Calu3 (cell line): ENCODE results near the gene HDAC4. TPM values are rescaled to one million over a fixed set of nuclear protein-coding genes. Genes with fewer than 3 reads are reported as not detected.

Experiments used
- BruUV-seq: library from RNA; stranded (reverse); fragments of 400-500 nt; replicated peaks from 2 replicates; lab custom pipeline; 2021; lab: Mats Ljungman, UMichigan
- CTCF ChIA-PET: fragments of 300-600 bp; sonication (Branson Sonifier 250); formaldehyde crosslinking; loops from one replicate; lab custom pipeline; 2022; ENCODE audit warnings: antibody characterized with exemption; lab: Charles Lee
- DNase-seq: peaks from one replicate; pipeline ENCODE4 v3.0.0; 2022
- H3K27ac Mint-ChIP-seq: one replicate; pipeline ENCODE4 v1.8.0; 2022; ENCODE audit warnings: mixed read lengths; ENCODE audit not compliant: unreplicated experiment
- H3K27me3 Mint-ChIP-seq: one replicate; pipeline ENCODE4 v1.8.0; 2022; ENCODE audit warnings: mixed read lengths; ENCODE audit not compliant: unreplicated experiment
- H3K36me3 Mint-ChIP-seq: one replicate; pipeline ENCODE4 v1.8.0; 2022; ENCODE audit warnings: mild to moderate bottlenecking, moderate library complexity, mixed read lengths; ENCODE audit not compliant: insufficient read depth, unreplicated experiment
- H3K4me1 Mint-ChIP-seq: one replicate; pipeline ENCODE4 v1.8.0; 2022; ENCODE audit warnings: mild to moderate bottlenecking, low read depth, mixed read lengths; ENCODE audit not compliant: unreplicated experiment
- H3K4me3 Mint-ChIP-seq: one replicate; pipeline ENCODE4 v1.8.0; 2022; ENCODE audit warnings: mild to moderate bottlenecking, low read depth, moderate library complexity, mixed read lengths; ENCODE audit not compliant: unreplicated experiment
- H3K9me3 Mint-ChIP-seq: one replicate; pipeline ENCODE4 v1.8.0; 2022; ENCODE audit warnings: low read depth, mixed read lengths; ENCODE audit not compliant: unreplicated experiment
- CTCF ChIP-seq: fragments of 200-600 bp; IDR thresholded peaks from one replicate; pipeline ENCODE4 v1.8.0; 2022; ENCODE audit warnings: antibody characterized with exemption; ENCODE audit not compliant: unreplicated experiment
- intact Hi-C: fragments of 100-400 bp; cut with micrococcal nuclease; formaldehyde crosslinking; loops from one replicate; pipeline ENCODE4 v1.10.0; 2022; ENCODE audit not compliant: unreplicated experiment
- total RNA-seq: library from RNA; stranded (reverse); gene quantifications from 2 replicates; pipeline ENCODE4 v1.2.3, GENCODE V29; 2022

HDAC4 gene
- total RNA-seq, 1 experiment from 2014 or later = 39.6 TPM

- intact Hi-C loops = no loop called here
- no peaks in the 10 kb centered on the region for H3K4me1 Mint-ChIP-seq
- TF ChIP-seq CTCF = no peak
- CTCF ChIA-PET = no interaction called here
- H3K27me3 Mint-ChIP-seq = no peaks in the 10 kb centered on the region
- H3K9me3 Mint-ChIP-seq = no peaks in the 10 kb centered on the region
- H3K27ac Mint-ChIP-seq = no peak overlapping the region
- BruUV-seq = no TSS peak
- no peak for DNase-seq
- H3K4me3 Mint-ChIP-seq = no peak overlapping the region
- no peaks in the 10 kb centered on the region for H3K36me3 Mint-ChIP-seq
Measured at GRCh38 chr2:239371726-239372686, 28.8 kb downstream of the HDAC4 start.

- CTCF ChIA-PET = no interaction called here
- no peaks in the 10 kb centered on the region for H3K9me3 Mint-ChIP-seq
- intact Hi-C loops = no loop called here
- H3K27me3 Mint-ChIP-seq = no peaks in the 10 kb centered on the region
- no TSS peak for BruUV-seq
- no peak overlapping the region for H3K27ac Mint-ChIP-seq
- H3K4me1 Mint-ChIP-seq = no peaks in the 10 kb centered on the region
- DNase-seq = no peak
- TF ChIP-seq CTCF = no peak
- no peak overlapping the region for H3K4me3 Mint-ChIP-seq
- H3K36me3 Mint-ChIP-seq = no peaks in the 10 kb centered on the region
Measured at GRCh38 chr2:239370876-239371725, 29.7 kb downstream of the HDAC4 start.

DNA sequence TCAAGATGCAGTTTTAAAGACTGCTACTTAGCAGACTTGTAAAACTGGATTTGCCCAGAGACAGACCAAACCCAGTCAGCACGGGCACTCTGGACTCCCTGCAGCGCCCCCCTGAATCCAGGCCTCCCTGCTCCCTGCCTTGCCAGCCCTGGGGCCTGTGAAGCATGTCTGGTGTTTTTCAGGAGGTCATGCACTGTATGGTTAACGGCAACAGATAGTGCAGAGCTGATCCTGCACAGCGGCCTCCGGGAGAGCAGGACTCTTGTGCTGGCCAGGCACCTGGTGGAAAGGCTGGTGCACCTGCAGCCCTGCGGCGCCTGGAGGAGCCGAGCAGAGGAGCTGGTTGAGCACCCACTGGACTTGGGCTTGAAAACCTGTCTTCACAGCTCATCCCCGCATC lies 30.4 kb downstream of the HDAC4 start:
- Mint-ChIP-seq H3K4me3 (no peak overlapping the region), H3K9me3 (no peaks in the 10 kb centered on the region), H3K27me3 (no peaks in the 10 kb centered on the region), H3K4me1 (no peaks in the 10 kb centered on the region), H3K36me3 (no peaks in the 10 kb centered on the region), H3K27ac (no peak overlapping the region)
- intact Hi-C loops = no loop called here
- DNase-seq = no peak
- BruUV-seq = no TSS peak
- CTCF ChIA-PET = no interaction called here
- no peak for TF ChIP-seq CTCF

- intact Hi-C loops = no loop called here
- CTCF ChIA-PET = no interaction called here
- no TSS peak for BruUV-seq
- Mint-ChIP-seq H3K9me3 (no peaks in the 10 kb centered on the region), H3K4me3 (no peak overlapping the region), H3K4me1 (no peaks in the 10 kb centered on the region), H3K27me3 (no peaks in the 10 kb centered on the region), H3K27ac (no peak overlapping the region), H3K36me3 (no peaks in the 10 kb centered on the region)
- no peak for TF ChIP-seq CTCF
- no peak for DNase-seq
Measured at GRCh38 chr2:239369631-239370161, 31.1 kb downstream of the HDAC4 start.
